GM23338 (cell line): ENCODE results near the gene ADGB. TPM values are rescaled to one million over a fixed set of nuclear protein-coding genes. Genes with fewer than 3 reads are reported as not detected.

ENCODE experiments used
- ATAC-seq: fragments of 200-7000 bp; cut with Tn5 transposase; 3 replicates; pipeline ENCODE4 v1.9.1; 2020
- DNase-seq: peaks from one replicate; pipeline ENCODE4 v3.0.0-alpha.2; 2015; ENCODE audit warnings: low spot score
- H2AFZ ChIP-seq: fragments of 200-600 bp; sonication (generic); 2 replicates; pipeline ENCODE4 v1.8.0; 2016; ENCODE audit warnings: antibody characterized with exemption, mild to moderate bottlenecking, moderate library complexity
- H3F3A ChIP-seq: fragments of 200-600 bp; sonication (generic); replicated peaks from 2 replicates; pipeline ENCODE4 v1.8.0; 2017; ENCODE audit warnings: antibody characterized with exemption, mixed run types, low read depth
- H3K27ac ChIP-seq: fragments of 200-600 bp; sonication (generic); 2 replicates; pipeline ENCODE4 v1.6.1; 2016; ENCODE audit warnings: low read depth
- H3K27me3 ChIP-seq: fragments of 200-600 bp; sonication (generic); 2 replicates; pipeline ENCODE4 v1.8.0; 2016; ENCODE audit warnings: mild to moderate bottlenecking, mixed run types, moderate library complexity; ENCODE audit not compliant: insufficient read depth
- H3K36me3 ChIP-seq: fragments of 200-600 bp; sonication (generic); 2 replicates; pipeline ENCODE4 v1.8.0; 2016; ENCODE audit warnings: mild to moderate bottlenecking; ENCODE audit not compliant: insufficient read depth
- H3K4me1 ChIP-seq: fragments of 200-600 bp; sonication (generic); 2 replicates; pipeline ENCODE4 v1.8.0; 2016; ENCODE audit warnings: mild to moderate bottlenecking, moderate library complexity; ENCODE audit not compliant: insufficient read depth
- H3K4me2 ChIP-seq: fragments of 200-600 bp; sonication (generic); 2 replicates; pipeline ENCODE4 v1.7.1; 2017; ENCODE audit warnings: mixed run types
- H3K4me3 ChIP-seq: fragments of 200-600 bp; sonication (generic); 2 replicates; pipeline ENCODE4 v1.6.1; 2016; ENCODE audit warnings: mixed run types
- H3K79me2 ChIP-seq: fragments of 200-600 bp; sonication (generic); replicated peaks from 2 replicates; pipeline ENCODE4 v1.8.0; 2017; ENCODE audit warnings: mild to moderate bottlenecking; ENCODE audit not compliant: insufficient read depth
- H3K9me2 ChIP-seq: fragments of 200-600 bp; sonication (generic); 2 replicates; pipeline ENCODE4 v1.8.0; 2017; ENCODE audit not compliant: insufficient read depth
- H4K20me1 ChIP-seq: fragments of 200-600 bp; sonication (generic); replicated peaks from 2 replicates; pipeline ENCODE4 v1.8.0; 2017; ENCODE audit warnings: mild to moderate bottlenecking; ENCODE audit not compliant: insufficient read depth
- H3K27ac Mint-ChIP-seq: 2 replicates; pipeline ENCODE4 v1.8.0; 2020; ENCODE audit warnings: inconsistent platforms, mild to moderate bottlenecking, moderate library complexity, mixed read lengths
- H3K27me3 Mint-ChIP-seq: 3 replicates; pipeline ENCODE4 v1.8.0; 2022; ENCODE audit warnings: low read depth, mild to moderate bottlenecking, moderate library complexity, mixed read lengths, inconsistent platforms; ENCODE audit not compliant: insufficient read depth, poor library complexity
- H3K36me3 Mint-ChIP-seq: 3 replicates; pipeline ENCODE4 v1.8.0; 2021; ENCODE audit warnings: low read depth, mild to moderate bottlenecking, inconsistent platforms, moderate library complexity, mixed read lengths
- H3K4me1 Mint-ChIP-seq: 3 replicates; pipeline ENCODE4 v1.8.0; 2020; ENCODE audit warnings: mild to moderate bottlenecking, inconsistent platforms, mixed read lengths
- H3K4me3 Mint-ChIP-seq: 3 replicates; pipeline ENCODE4 v1.8.0; 2021; ENCODE audit warnings: moderate library complexity, mild to moderate bottlenecking, inconsistent platforms, mixed read lengths
- H3K9me3 Mint-ChIP-seq: 3 replicates; pipeline ENCODE4 v1.8.0; 2020; ENCODE audit warnings: moderate library complexity, mild to moderate bottlenecking, inconsistent platforms, mixed read lengths
- CREB1 ChIP-seq: fragments of 250-450 bp; sonication (Bioruptor Pico); IDR thresholded peaks from 2 replicates; pipeline ENCODE4 v1.5.0; 2020; ENCODE audit warnings: low read depth, mild to moderate bottlenecking, moderate library complexity
- EZH2 ChIP-seq: fragments of 200-600 bp; sonication (generic); IDR thresholded peaks from one replicate; pipeline ENCODE4 v1.8.0; 2017; ENCODE audit warnings: antibody characterized with exemption, mild to moderate bottlenecking, low read depth; ENCODE audit not compliant: unreplicated experiment
- EZH2phosphoT487 ChIP-seq: fragments of 200-600 bp; sonication (generic); IDR thresholded peaks from one replicate; pipeline ENCODE4 v1.8.1; 2018; ENCODE audit warnings: antibody characterized with exemption; ENCODE audit not compliant: unreplicated experiment
- JUNB ChIP-seq: IDR thresholded peaks from one replicate; pipeline ENCODE4 v1.6.1; 2016; ENCODE audit warnings: antibody characterized with exemption; ENCODE audit not compliant: unreplicated experiment
- NANOG ChIP-seq: IDR thresholded peaks from 2 replicates; pipeline ENCODE4 v1.6.1; 2016; ENCODE audit warnings: antibody characterized with exemption, borderline replicate concordance
- POLR2AphosphoS5 ChIP-seq: IDR thresholded peaks from 2 replicates; pipeline ENCODE4 v1.6.1; 2016; ENCODE audit warnings: antibody characterized with exemption, low read depth
- REST ChIP-seq: IDR thresholded peaks from one replicate; pipeline ENCODE4 v1.6.1; 2018; ENCODE audit warnings: antibody characterized with exemption; ENCODE audit not compliant: unreplicated experiment
- ZNF114 ChIP-seq: fragments of 250-450 bp; sonication (Bioruptor Pico); IDR thresholded peaks from 2 replicates; pipeline ENCODE4 v1.5.0; 2020; ENCODE audit warnings: mild to moderate bottlenecking, moderate library complexity
- ZNF331 ChIP-seq: fragments of 250-450 bp; sonication (Bioruptor Pico); IDR thresholded peaks from 2 replicates; pipeline ENCODE4 v1.5.0; 2020; ENCODE audit warnings: low read depth, mild to moderate bottlenecking, moderate library complexity
- polyA plus RNA-seq: library from polyadenylated mRNA; unstranded; fragments of >200 nt; fragmentation: Nextera tagmentation; extraction: Ambion mirVana; gene quantifications from 2 replicates; pipeline ENCODE4 v1.2.1, GENCODE V29; 2016
- total RNA-seq: library from RNA; depleted of rRNA; stranded (reverse); fragments of >200 nt; shearing (Covaris generic); gene quantifications from 2 replicates; pipeline ENCODE4 v1.2.3, GENCODE V29; 2014
- TF ChIP-seq, protein P1 (sequence below), 2 experiments: fragments of 200-600 bp in 1 of 2; sonication (generic) in 1 of 2; conservative IDR thresholded peaks; 2 replicates each; pipeline versions ENCODE4 v1.5.1 to v1.6.1; 2016 to 2017; ENCODE audit warnings: antibody characterized with exemption in 2 of 2, low read depth in 2 of 2, mild to moderate bottlenecking in 2 of 2, moderate library complexity in 1 of 2

The ADGB gene
- total and polyA plus RNA-seq, 2 experiments from 2014 or later = not detected

- no peak overlapping the region for H3K27ac ChIP-seq
- no peak overlapping the region for H2AFZ ChIP-seq
- no peak overlapping the region for H3K4me3 ChIP-seq
- no peaks in the 10 kb centered on the region for H3K4me1 ChIP-seq
- no peak for ATAC-seq
- H3K27me3 ChIP-seq = no peaks in the 10 kb centered on the region
- Mint-ChIP-seq H3K27me3 (no peaks in the 10 kb centered on the region), H3K4me3 (no peak overlapping the region), H3K27ac (no peak overlapping the region), H3K9me3 (no peaks in the 10 kb centered on the region), H3K36me3 (no peaks in the 10 kb centered on the region), H3K4me1 (no peaks in the 10 kb centered on the region)
- H3F3A ChIP-seq = no peaks in the 10 kb centered on the region
- H3K4me2 ChIP-seq = no peak overlapping the region
- no peaks in the 10 kb centered on the region for H3K36me3 ChIP-seq
- no peaks in the 10 kb centered on the region for H3K9me2 ChIP-seq
- TF ChIP-seq ZNF114 (CRISPR knock-in tag) = no peak
- no peak for TF ChIP-seq CREB1 (CRISPR knock-in tag)
- TF ChIP-seq NANOG = no peak
- TF ChIP-seq, protein P1, sequence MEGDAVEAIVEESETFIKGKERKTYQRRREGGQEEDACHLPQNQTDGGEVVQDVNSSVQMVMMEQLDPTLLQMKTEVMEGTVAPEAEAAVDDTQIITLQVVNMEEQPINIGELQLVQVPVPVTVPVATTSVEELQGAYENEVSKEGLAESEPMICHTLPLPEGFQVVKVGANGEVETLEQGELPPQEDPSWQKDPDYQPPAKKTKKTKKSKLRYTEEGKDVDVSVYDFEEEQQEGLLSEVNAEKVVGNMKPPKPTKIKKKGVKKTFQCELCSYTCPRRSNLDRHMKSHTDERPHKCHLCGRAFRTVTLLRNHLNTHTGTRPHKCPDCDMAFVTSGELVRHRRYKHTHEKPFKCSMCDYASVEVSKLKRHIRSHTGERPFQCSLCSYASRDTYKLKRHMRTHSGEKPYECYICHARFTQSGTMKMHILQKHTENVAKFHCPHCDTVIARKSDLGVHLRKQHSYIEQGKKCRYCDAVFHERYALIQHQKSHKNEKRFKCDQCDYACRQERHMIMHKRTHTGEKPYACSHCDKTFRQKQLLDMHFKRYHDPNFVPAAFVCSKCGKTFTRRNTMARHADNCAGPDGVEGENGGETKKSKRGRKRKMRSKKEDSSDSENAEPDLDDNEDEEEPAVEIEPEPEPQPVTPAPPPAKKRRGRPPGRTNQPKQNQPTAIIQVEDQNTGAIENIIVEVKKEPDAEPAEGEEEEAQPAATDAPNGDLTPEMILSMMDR (conservative IDR thresholded peaks at IDR 0.05; ENCODE audit: low read depth in 2 of 2) = no peak
- TF ChIP-seq EZH2 = no peak
- no peak for TF ChIP-seq POLR2AphosphoS5
- TF ChIP-seq ZNF331 (CRISPR knock-in tag) = no peak
- TF ChIP-seq EZH2phosphoT487 = no peak
- no peak for TF ChIP-seq REST
- no peak for TF ChIP-seq JUNB
- no peak for DNase-seq
- no peaks in the 10 kb centered on the region for H3K79me2 ChIP-seq
- H4K20me1 ChIP-seq = no peaks in the 10 kb centered on the region
These were observed 14.8 kb upstream of the ADGB start for GRCh38 chr6:146583966-146584365.

DNA sequence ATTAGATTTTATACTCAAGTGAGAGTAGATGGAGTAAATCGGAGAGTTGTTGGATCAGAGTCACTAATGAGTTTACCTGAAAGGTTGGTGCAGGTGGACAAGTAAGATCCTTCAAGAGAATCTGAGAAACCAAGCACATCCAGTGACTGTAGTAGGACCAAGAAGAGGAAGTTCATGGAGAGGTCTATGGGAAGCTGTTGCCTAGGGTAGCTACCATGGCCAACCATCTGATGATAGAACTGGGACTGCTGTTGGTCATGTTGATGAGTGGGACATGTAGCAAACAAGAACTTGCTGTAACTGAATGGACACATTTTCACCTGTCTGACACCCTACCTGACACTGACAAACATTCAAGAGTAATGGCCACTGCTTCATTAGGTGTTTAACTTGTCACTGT, 11.3 kb upstream of the ADGB start:
- Histone ChIP-seq H3K4me1 (no peaks in the 10 kb centered on the region), H4K20me1 (no peaks in the 10 kb centered on the region), H3K36me3 (no peaks in the 10 kb centered on the region), H3K4me3 (no peak overlapping the region), H3K27me3 (no peaks in the 10 kb centered on the region), H2AFZ (no peak overlapping the region), H3K4me2 (no peak overlapping the region), H3K9me2 (no peaks in the 10 kb centered on the region), H3F3A (no peaks in the 10 kb centered on the region), H3K79me2 (no peaks in the 10 kb centered on the region), H3K27ac (no peak overlapping the region)
- Mint-ChIP-seq H3K27ac (no peak overlapping the region), H3K4me3 (no peak overlapping the region), H3K27me3 (no peaks in the 10 kb centered on the region), H3K4me1 (no peaks in the 10 kb centered on the region), H3K9me3 (no peaks in the 10 kb centered on the region), H3K36me3 (no peaks in the 10 kb centered on the region)
- no peak for DNase-seq
- ATAC-seq = no peak
- TF ChIP-seq, protein P1 (conservative IDR thresholded peaks at IDR 0.05; ENCODE audit: low read depth in 2 of 2) = no peak
- TF ChIP-seq POLR2AphosphoS5 (no peak), REST (no peak), EZH2 (no peak), ZNF114 (CRISPR knock-in tag) (no peak)
